Natural killer cell treated with Interleukin-12 subunit alpha and Interleukin-12 subunit beta and Interleukin-15 and Interleukin-18, amount 100 ng/mL, for 72 hours (primary cell): ENCODE data around the gene CHMP2B. TPM values are rescaled to one million over a fixed set of nuclear protein-coding genes. Genes with fewer than 3 reads are reported as not detected.
A peak's percentile ranks its signal among the peaks of the same experiment; 100 is the strongest.

ENCODE experiments used
- ATAC-seq, 2 donors: fragments of 150-1000 bp; cut with Tn5 transposase in 1 of 2; sonication (Bioruptor Pico), chemical (Tn5 transposase) in 1 of 2; 2 replicates each; pipeline ENCODE4 v1.10.0; 2021
- DNase-seq: peaks from one replicate; pipeline ENCODE4 v3.0.0; 2022; ENCODE audit warnings: low spot score
- H3K27ac Mint-ChIP-seq, 2 donors: 1 replicate in 1 of 2; 2 replicates in 1 of 2; pipeline ENCODE4 v1.8.0; 2022; ENCODE audit warnings: mixed read lengths in 2 of 2, mild to moderate bottlenecking in 1 of 2, moderate library complexity in 1 of 2
- H3K27me3 Mint-ChIP-seq, 2 donors: 1 replicate in 1 of 2; 2 replicates in 1 of 2; pipeline ENCODE4 v1.8.0; 2022; ENCODE audit warnings: mixed read lengths in 2 of 2
- H3K36me3 Mint-ChIP-seq: one replicate; pipeline ENCODE4 v1.8.0; 2022; ENCODE audit warnings: mixed read lengths
- H3K4me1 Mint-ChIP-seq, 2 donors: 1 replicate in 1 of 2; 2 replicates in 1 of 2; pipeline ENCODE4 v1.8.0; 2022; ENCODE audit warnings: low read depth in 2 of 2, mixed read lengths in 2 of 2, mild to moderate bottlenecking in 1 of 2
- H3K4me3 Mint-ChIP-seq: one replicate; pipeline ENCODE4 v1.8.0; 2022; ENCODE audit warnings: mixed read lengths
- H3K9me3 Mint-ChIP-seq: 2 replicates; pipeline ENCODE4 v1.8.0; 2022; ENCODE audit warnings: mixed read lengths
- total RNA-seq, 2 donors: library from RNA; stranded (reverse); gene quantifications; one replicate each; pipeline ENCODE4 v1.2.3, GENCODE V29; 2022

Gene CHMP2B
- total RNA-seq: 10 to 100 TPM; 29.8 to 29.9 TPM

DNA sequence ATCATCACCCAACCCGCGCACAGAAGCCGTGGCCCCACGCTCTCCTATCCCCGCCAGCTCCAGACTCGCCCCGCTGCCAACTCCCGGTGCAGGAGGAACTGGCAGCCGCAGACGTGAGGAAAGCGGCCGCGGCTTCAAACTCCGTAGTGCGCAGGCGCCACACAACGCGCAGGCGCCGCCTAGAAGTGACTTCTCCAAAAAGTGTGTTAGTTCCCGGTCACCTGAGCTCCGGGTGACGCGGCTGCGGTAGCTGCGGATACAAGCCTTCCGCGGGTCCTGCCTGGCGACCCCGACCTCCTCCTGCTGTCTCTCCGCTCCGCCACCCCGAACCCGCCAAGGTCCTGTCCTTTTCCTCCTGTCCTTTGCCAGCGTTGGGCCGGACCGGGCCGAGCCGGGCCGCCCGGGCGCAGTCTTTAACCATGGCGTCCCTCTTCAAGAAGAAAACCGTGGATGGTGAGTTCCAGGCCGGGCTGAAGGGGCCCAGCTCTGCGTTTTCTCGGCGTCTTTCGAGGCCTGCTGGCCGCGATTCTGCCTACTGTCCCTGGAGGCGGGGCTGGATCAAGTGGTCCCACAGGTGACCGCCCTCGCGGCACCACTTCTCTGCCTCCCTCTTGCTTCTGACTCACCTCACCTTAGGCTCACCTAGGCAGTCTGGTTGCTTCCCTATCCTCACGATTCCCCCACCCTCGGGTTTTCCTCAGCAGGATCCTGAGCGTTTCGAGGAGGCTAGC, at the start of gene CHMP2B:
Gene CHMP2B (plus strand): TSS at position 206 of the 731 bp plus-strand sequence. CDS start 214 bp downstream, at position 420.
- DNase-seq: peak; percentile 92
- Mint-ChIP-seq H3K27me3 (peaks cover 6 to 9% of the 10 kb centered on the region in 2 donors), H3K4me3 (peak within 1 kb of the TSS; percentile 98), H3K9me3 (no peaks in the 10 kb centered on the region), H3K27ac (peak within 1 kb of the TSS; percentile 91 to 98), H3K4me1 (peaks cover 22 to 41% of the 10 kb centered on the region in 2 donors), H3K36me3 (peaks cover 5% of the 10 kb centered on the region)
- peak; percentile 96 for ATAC-seq

- no peaks in the 10 kb centered on the region for H3K36me3 Mint-ChIP-seq
- H3K4me1 Mint-ChIP-seq: no peaks in the 10 kb centered on the region
- DNase-seq (no peak), ATAC-seq (no peak)
- no peak overlapping the region for H3K27ac Mint-ChIP-seq
- H3K27me3 Mint-ChIP-seq: peaks cover 0 to 6% of the 10 kb centered on the region in 2 donors
- peaks cover 6% of the 10 kb centered on the region for H3K9me3 Mint-ChIP-seq
- no peak overlapping the region for H3K4me3 Mint-ChIP-seq
These were observed 47.5 kb upstream of the CHMP2B start for GRCh38 chr3:87179642-87180041.

- H3K9me3 Mint-ChIP-seq: peaks cover 6% of the 10 kb centered on the region
- ATAC-seq: no peak
- no peak for DNase-seq
- no peak overlapping the region for H3K4me3 Mint-ChIP-seq
- no peak overlapping the region for H3K27ac Mint-ChIP-seq
- H3K36me3 Mint-ChIP-seq: no peaks in the 10 kb centered on the region
- no peaks in the 10 kb centered on the region for H3K4me1 Mint-ChIP-seq
- H3K27me3 Mint-ChIP-seq: peaks cover 2 to 6% of the 10 kb centered on the region in 2 donors
These were observed 45.6 kb upstream of the CHMP2B start for GRCh38 chr3:87181551-87181950.

DNA sequence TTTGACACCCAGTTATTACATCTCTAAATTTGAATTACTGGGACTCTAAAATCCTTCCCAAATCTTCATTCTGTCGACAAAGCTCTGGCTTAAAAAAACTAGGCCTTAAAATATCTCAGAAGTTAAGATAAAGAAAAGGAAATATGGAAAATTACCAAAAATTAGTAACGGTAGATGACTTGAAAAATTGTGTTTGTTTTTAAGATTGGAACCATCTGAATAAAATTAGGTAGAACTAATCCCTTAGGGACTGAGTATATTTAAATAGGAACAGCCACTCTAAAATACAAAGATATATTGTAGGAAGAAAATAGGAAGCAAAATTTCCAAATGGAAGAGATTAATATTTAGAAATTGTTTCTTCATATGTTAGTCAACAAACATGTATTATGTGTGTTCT, 45.1 kb upstream of the CHMP2B start:
- H3K27me3 Mint-ChIP-seq: peaks cover 7 to 10% of the 10 kb centered on the region in 2 donors
- no peak overlapping the region for H3K4me3 Mint-ChIP-seq
- H3K9me3 Mint-ChIP-seq: peaks cover 6% of the 10 kb centered on the region
- ATAC-seq (no peak), DNase-seq (no peak)
- no peak overlapping the region for H3K27ac Mint-ChIP-seq
- no peaks in the 10 kb centered on the region for H3K4me1 Mint-ChIP-seq
- H3K36me3 Mint-ChIP-seq: no peaks in the 10 kb centered on the region

DNA sequence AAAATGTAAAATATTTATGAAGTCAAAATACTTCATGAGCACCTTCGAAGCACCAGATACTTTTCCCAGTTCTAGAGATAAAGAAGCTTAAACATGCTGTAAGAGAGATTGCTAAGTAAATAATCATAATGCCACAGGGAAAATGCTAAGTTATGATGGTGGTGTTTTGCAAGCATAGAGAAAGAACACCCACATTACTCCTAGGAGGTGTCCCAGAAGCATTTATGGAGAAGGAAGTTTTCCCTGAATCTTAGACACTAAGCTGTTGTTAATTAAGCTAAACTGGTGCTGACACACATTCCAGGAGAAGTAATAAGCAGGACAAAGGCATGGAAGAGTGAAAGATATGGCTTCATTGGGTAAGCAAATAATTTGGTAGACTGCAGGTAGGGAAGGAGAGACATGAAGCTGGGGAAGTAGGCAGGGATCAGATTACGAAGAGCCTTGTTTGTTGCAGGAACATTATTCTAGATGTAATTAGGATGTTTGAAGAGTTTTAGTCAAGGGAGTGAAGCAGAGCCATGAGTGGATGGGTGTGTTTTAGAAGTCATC, 40.4 kb upstream of the CHMP2B start:
- H3K4me1 Mint-ChIP-seq: no peaks in the 10 kb centered on the region
- peaks cover 11 to 16% of the 10 kb centered on the region in 2 donors for H3K27me3 Mint-ChIP-seq
- peaks cover 4% of the 10 kb centered on the region for H3K36me3 Mint-ChIP-seq
- no peak overlapping the region for H3K27ac Mint-ChIP-seq
- H3K9me3 Mint-ChIP-seq: no peaks in the 10 kb centered on the region
- DNase-seq: no peak
- no peak overlapping the region for H3K4me3 Mint-ChIP-seq
- no peak for ATAC-seq

- Mint-ChIP-seq H3K9me3 (peaks cover 7% of the 10 kb centered on the region), H3K27me3 (peaks cover 8 to 16% of the 10 kb centered on the region in 2 donors), H3K4me3 (no peak overlapping the region), H3K4me1 (no peaks in the 10 kb centered on the region), H3K36me3 (peaks cover 10% of the 10 kb centered on the region), H3K27ac (no peak overlapping the region)
- no peak for ATAC-seq
- no peak for DNase-seq
These were observed 35.9 kb upstream of the CHMP2B start for GRCh38 chr3:87191175-87191574.

- no peak overlapping the region for H3K27ac Mint-ChIP-seq
- no peak overlapping the region for H3K4me3 Mint-ChIP-seq
- H3K36me3 Mint-ChIP-seq: peaks cover 10% of the 10 kb centered on the region
These were observed 35.5 kb upstream of the CHMP2B start for GRCh38 chr3:87191641-87192040.

DNA sequence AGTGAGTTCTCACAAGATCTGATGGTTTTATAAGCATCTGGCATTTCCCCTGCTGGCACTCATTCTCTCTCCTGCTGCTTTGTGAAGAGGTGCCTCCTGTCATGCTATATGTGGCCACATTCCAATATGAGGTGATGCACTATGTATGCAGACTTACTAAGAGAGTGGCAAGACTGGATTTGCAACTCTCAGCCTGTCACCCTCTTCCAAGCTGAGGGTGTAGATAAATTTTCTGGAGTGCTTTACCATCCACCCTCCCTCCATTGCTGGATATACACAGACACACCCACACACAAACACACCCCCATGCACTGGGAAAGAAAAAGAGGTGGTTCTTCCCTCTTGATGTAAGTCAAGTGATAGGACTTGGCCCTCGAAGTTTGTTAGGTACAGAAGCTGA, 30.2 kb upstream of the CHMP2B start:
- ATAC-seq (no peak), DNase-seq (no peak)
- peaks cover 6% of the 10 kb centered on the region for H3K36me3 Mint-ChIP-seq
- H3K9me3 Mint-ChIP-seq: peaks cover 7% of the 10 kb centered on the region
- peaks cover 5 to 7% of the 10 kb centered on the region in 2 donors for H3K27me3 Mint-ChIP-seq
- no peak overlapping the region for H3K27ac Mint-ChIP-seq
- no peaks in the 10 kb centered on the region for H3K4me1 Mint-ChIP-seq
- H3K4me3 Mint-ChIP-seq: no peak overlapping the region

More at GRCh38 chr3:87191641-87192040, 35.5 kb upstream of the CHMP2B start:
- H3K4me1 Mint-ChIP-seq: no peaks in the 10 kb centered on the region
- peaks cover 7 to 12% of the 10 kb centered on the region in 2 donors for H3K27me3 Mint-ChIP-seq
- no peak for DNase-seq
- ATAC-seq: no peak
- peaks cover 7% of the 10 kb centered on the region for H3K9me3 Mint-ChIP-seq

GRCh38 chr3:87197531-87197930, 29.6 kb upstream of the CHMP2B start:
- DNase-seq (no peak), ATAC-seq (no peak)
- Mint-ChIP-seq H3K27me3 (peaks cover 5 to 10% of the 10 kb centered on the region in 2 donors), H3K9me3 (peaks cover 7% of the 10 kb centered on the region), H3K36me3 (peaks cover 6% of the 10 kb centered on the region), H3K27ac (no peak overlapping the region), H3K4me3 (no peak overlapping the region), H3K4me1 (no peaks in the 10 kb centered on the region)

DNA sequence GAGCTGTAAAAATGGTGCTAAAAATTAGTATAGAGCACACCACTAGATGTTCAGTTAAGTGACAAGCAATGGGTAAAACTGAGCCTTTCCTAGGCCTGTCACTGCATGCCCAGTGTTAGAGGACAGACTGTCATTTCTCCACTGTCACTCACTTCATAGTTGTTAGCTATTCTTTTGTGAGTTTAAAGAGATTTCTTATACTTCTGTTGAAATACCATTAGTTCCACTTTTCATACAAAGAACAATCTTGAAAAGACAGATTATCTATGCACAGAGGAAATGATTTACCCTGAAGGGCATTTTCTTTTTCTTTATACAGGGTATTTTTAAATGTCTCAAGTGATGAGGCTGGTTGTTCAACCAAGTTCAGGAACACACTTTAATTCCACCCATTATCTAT, 28.3 kb upstream of the CHMP2B start:
- no peak for DNase-seq
- Mint-ChIP-seq H3K4me1 (no peaks in the 10 kb centered on the region), H3K9me3 (peaks cover 7% of the 10 kb centered on the region), H3K36me3 (peaks cover 6% of the 10 kb centered on the region), H3K4me3 (no peak overlapping the region), H3K27me3 (peaks cover 5 to 10% of the 10 kb centered on the region in 2 donors), H3K27ac (no peak overlapping the region)
- no peak for ATAC-seq

DNA sequence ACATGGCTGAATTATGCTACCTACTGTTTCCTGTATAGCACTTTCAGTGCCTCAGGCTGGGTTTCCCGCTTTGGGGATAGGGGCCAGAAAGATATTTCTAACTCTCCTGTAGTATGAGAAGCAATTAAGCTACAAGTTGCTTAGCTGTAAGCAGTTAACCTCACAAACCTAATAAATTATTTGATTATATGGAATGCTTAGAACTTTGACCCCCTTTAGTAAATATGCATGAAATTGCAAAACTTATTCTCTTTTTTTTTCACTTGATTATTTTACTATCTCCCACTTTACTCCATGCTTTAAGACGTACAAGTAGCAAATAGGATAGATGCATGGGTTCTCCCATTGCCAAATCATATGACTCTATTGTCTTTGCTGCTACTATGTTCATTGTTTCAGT, 27.5 kb upstream of the CHMP2B start:
- Mint-ChIP-seq H3K27me3 (peaks cover 5 to 11% of the 10 kb centered on the region in 2 donors), H3K4me1 (no peaks in the 10 kb centered on the region), H3K4me3 (no peak overlapping the region), H3K27ac (no peak overlapping the region), H3K9me3 (peaks cover 7% of the 10 kb centered on the region), H3K36me3 (peaks cover 6% of the 10 kb centered on the region)
- ATAC-seq: no peak
- no peak for DNase-seq

- no peak for DNase-seq
- H3K27ac Mint-ChIP-seq: no peak overlapping the region
- no peaks in the 10 kb centered on the region for H3K4me1 Mint-ChIP-seq
- no peak overlapping the region for H3K4me3 Mint-ChIP-seq
- peaks cover 4% of the 10 kb centered on the region for H3K9me3 Mint-ChIP-seq
- no peak for ATAC-seq
- H3K36me3 Mint-ChIP-seq: peaks cover 3% of the 10 kb centered on the region
- H3K27me3 Mint-ChIP-seq: peaks cover 7 to 17% of the 10 kb centered on the region in 2 donors
These were observed 27.0 kb upstream of the CHMP2B start for GRCh38 chr3:87200060-87200647.

DNA sequence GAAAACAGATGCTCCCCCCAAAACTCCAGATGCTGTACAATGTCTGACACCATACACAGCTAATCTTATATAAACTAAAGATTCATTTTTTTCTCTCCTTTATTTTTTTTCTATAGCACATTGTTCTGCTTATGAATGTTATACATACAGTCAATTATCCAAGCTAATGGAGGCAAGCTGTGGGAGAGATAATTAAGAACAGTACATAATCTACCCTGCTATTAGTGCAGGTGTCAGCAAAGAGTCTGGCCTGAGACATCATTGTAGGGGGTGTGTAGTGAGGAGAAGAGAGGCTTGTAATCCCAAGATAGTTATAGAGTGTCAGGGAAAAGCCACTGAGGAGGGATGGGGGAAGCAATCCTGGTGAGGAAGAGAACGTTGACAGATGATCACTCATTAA, 25.4 kb upstream of the CHMP2B start:
- Mint-ChIP-seq H3K27ac (no peak overlapping the region), H3K4me3 (no peak overlapping the region), H3K4me1 (no peaks in the 10 kb centered on the region), H3K27me3 (peaks cover 7 to 17% of the 10 kb centered on the region in 2 donors), H3K9me3 (no peaks in the 10 kb centered on the region), H3K36me3 (no peaks in the 10 kb centered on the region)
- DNase-seq (no peak), ATAC-seq (no peak)

DNA sequence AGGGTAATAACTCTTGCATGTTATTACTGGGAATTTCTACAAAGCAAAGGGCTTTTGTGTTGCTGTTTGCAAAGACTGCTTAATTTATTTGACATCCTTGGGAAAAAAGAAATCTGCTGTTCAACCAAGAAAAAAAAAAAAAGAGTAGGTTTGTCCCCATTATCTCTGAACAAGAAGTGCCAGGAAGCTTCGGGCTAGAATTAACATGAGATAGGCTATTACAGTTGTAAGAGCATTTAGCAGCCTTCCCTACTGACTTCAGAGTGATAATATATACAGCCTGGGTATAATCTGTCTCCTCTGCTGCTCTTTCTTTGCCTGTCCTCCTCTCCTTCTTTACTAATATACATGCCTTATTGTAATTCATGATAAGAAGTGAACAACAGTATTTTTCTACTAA, 23.3 kb upstream of the CHMP2B start:
- Mint-ChIP-seq H3K36me3 (no peaks in the 10 kb centered on the region), H3K27ac (no peak overlapping the region), H3K9me3 (no peaks in the 10 kb centered on the region), H3K4me3 (no peak overlapping the region), H3K4me1 (no peaks in the 10 kb centered on the region), H3K27me3 (peaks cover 7 to 17% of the 10 kb centered on the region in 2 donors)
- ATAC-seq (no peak), DNase-seq (no peak)
